Stimulated activated CD8-positive, alpha-beta memory T cell treated with anti-CD3 and anti-CD28 coated beads, Interleukin-7, amount 100 ng/mL, for 4 hours (primary cell): ENCODE data around the gene ZNF511.
"Not testable (repeated sequence)": the region's sequence is repeated elsewhere in the genome, so short reads cannot be mapped to it uniquely, and the experiment has no call there.

Source experiments
- DNase-seq, 2 donors: peaks; one replicate each; pipeline ENCODE4 v3.0.0-alpha.2; 2020; ENCODE audit warnings: low read depth in 2 of 2

The ZNF511 gene

GRCh38 chr10:133314911-133315310 lies 6.2 kb downstream of the ZNF511 start:
- DNase-seq = no peak

GRCh38 chr10:133315847-133316246 lies 7.1 kb downstream of the ZNF511 start:
- no peak for DNase-seq

GRCh38 chr10:133316266-133316665 lies 7.6 kb downstream of the ZNF511 start:
- DNase-seq = no peak

- DNase-seq = no peak
These were observed 8.0 kb downstream of the ZNF511 start for GRCh38 chr10:133316732-133317131.

- peak in 1 of 2 donors; percentile 46 for DNase-seq
These were observed 9.9 kb downstream of the ZNF511 start for GRCh38 chr10:133318494-133319127.

GRCh38 chr10:133320852-133321422 lies 12.2 kb downstream of the ZNF511 start:
- DNase-seq = not testable (repeated sequence)

- not testable (repeated sequence) for DNase-seq
These were observed 13.5 kb downstream of the ZNF511 start for GRCh38 chr10:133322064-133322709.

GRCh38 chr10:133324198-133324792 lies 15.6 kb downstream of the ZNF511 start:
- peak; percentile 30 to 50 for DNase-seq

GRCh38 chr10:133324857-133325260 lies 16.1 kb downstream of the ZNF511 start:
- no peak for DNase-seq

GRCh38 chr10:133325440-133326222 lies 16.9 kb downstream of the ZNF511 start:
- DNase-seq = no peak

GRCh38 chr10:133326223-133326551 lies 17.5 kb downstream of the ZNF511 start:
- DNase-seq = no peak

GRCh38 chr10:133326745-133327650 lies 18.3 kb downstream of the ZNF511 start:
- DNase-seq = no peak

GRCh38 chr10:133327651-133328357 lies 19.1 kb downstream of the ZNF511 start:
- no peak for DNase-seq

- no peak for DNase-seq
These were observed 19.9 kb downstream of the ZNF511 start for GRCh38 chr10:133328358-133329343.

GRCh38 chr10:133329491-133330202 lies 20.9 kb downstream of the ZNF511 start:
- DNase-seq = peak; percentile 72 to 78

- no peak for DNase-seq
These were observed 24.4 kb downstream of the ZNF511 start for GRCh38 chr10:133332936-133333699.

- DNase-seq = no peak
These were observed 26.0 kb downstream of the ZNF511 start for GRCh38 chr10:133334503-133335245.
